GM12865 (cell line): ENCODE results near the gene CENPU.

Experiments used
- DNase-seq: peaks from one replicate; pipeline ENCODE4 v3.0.0; 2010; ENCODE audit warnings: low read depth
- H3K4me3 ChIP-seq: 2 replicates; pipeline ENCODE4 v1.5.1; 2011; ENCODE audit warnings: mild to moderate bottlenecking, low read depth, low read length, control low read depth
- TF ChIP-seq, protein P1 (sequence below): IDR thresholded peaks from 2 replicates; pipeline ENCODE4 v1.5.1; 2011; ENCODE audit warnings: low read length, control low read depth, low read depth, inconsistent platforms; ENCODE audit not compliant: insufficient read depth; ENCODE audit errors: missing control alignments

Gene CENPU

DNA sequence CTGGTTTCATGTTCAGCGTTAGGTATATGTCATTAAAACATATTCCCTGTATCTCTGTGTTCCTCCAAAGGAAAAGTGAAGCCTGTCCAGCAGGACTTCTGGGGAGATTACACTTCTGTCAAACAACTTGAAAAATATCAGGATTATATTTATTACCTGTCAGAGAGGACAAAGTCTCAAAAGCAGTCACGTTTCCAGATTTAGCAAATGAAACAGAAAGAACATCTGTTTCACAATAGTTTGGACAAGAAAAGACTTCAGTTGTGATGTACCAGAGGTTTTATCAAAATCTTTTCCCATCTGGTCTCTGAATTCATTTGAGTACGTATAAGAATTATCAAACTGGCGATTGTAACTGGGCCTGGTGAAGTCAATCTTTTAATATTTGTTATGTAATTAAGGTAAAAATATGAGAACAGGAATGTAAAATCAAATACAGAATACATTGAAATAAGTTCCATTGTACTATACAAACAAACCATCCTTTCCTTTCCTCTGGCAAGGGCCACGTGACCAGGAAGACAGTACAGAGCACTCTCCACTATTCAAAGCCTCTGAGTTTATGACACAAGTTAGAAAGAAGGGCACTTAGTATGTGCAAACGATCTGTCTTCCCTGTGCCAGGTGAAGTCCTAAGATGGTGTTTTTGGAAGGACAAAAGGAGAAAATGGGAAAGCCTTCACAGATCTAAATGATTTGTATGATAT lies 87.8 kb downstream of the CENPU start:
- DNase-seq: peak; percentile 22
- peak overlapping the region; percentile 78 for H3K4me3 ChIP-seq
- TF ChIP-seq, protein P1, sequence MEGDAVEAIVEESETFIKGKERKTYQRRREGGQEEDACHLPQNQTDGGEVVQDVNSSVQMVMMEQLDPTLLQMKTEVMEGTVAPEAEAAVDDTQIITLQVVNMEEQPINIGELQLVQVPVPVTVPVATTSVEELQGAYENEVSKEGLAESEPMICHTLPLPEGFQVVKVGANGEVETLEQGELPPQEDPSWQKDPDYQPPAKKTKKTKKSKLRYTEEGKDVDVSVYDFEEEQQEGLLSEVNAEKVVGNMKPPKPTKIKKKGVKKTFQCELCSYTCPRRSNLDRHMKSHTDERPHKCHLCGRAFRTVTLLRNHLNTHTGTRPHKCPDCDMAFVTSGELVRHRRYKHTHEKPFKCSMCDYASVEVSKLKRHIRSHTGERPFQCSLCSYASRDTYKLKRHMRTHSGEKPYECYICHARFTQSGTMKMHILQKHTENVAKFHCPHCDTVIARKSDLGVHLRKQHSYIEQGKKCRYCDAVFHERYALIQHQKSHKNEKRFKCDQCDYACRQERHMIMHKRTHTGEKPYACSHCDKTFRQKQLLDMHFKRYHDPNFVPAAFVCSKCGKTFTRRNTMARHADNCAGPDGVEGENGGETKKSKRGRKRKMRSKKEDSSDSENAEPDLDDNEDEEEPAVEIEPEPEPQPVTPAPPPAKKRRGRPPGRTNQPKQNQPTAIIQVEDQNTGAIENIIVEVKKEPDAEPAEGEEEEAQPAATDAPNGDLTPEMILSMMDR: no peak

DNA sequence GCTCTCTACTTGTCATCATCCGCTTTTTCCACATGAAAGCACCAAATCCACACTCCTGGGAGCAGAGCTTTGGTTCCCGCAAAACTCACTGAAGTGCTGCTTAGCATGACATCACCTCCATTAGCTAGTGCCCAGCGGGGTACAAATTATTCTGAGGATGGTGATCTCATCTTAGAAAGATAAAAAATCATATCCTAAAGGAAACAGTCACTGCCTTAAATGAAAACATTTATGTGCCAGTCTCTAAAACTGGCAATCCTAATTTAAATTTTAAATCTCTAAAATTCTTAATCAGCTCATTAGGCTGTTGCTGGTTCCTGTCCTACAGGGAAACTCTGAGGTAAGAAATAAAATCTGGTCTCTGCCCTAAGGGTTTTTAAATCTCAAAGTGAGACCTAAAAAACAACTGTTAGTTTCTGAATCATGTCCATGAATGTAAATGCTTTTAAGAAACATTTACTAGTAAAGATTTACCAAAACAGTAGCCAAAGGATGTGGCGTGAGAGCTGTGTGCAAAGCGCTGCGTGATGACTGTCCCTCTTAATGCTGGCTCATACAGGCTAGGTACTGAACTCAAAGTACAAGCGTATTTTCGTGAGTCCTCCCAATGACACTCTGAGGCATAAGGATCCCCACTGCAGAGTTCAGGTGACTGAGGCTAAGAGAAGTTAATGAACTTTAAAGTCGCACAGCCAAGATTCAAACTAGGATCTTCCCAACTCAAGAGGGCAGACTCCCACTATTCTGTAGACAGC lies 89.2 kb downstream of the CENPU start:
- DNase-seq: no peak
- TF ChIP-seq, protein P1: no peak
- H3K4me3 ChIP-seq: no peak overlapping the region
